Measurements from ENCODE around the gene MED27. TPM values are rescaled to one million over a fixed set of nuclear protein-coding genes. Genes with fewer than 3 reads are reported as not detected.

MED27 gene
- total and polyA plus RNA-seq, 10 of the 15 experiments (the other 5 are each of a cell fraction or from before 2014, with no cell fraction given), result 20.3 to 50.3 (median 35.5) TPM

GRCh38 chr9:132046456-132046855 lies 33.2 kb downstream of the MED27 start:
- no peak overlapping the region for H2AFZ ChIP-seq (ENCODE audit: control insufficient read depth, low read depth, low read length)
- H3K4me1 ChIP-seq (ENCODE audit: control insufficient read depth, insufficient read depth, low read length), result no peaks in the 10 kb centered on the region
- FAIRE-seq, result no peak
- CTCF ChIA-PET, result interaction anchor here (0.7 to 1.2 kb wide), 2 partner anchors 123 to 497 kb away, joined by 3 read pairs; no protein-coding TSS in a partner anchor
- no peak for ATAC-seq
- SMC1A ChIA-PET (ENCODE audit: uncharacterized antibody, unreplicated experiment), result no interaction called here
- no peak overlapping the region for H3K27ac ChIP-seq (ENCODE audit: control insufficient read depth, insufficient read depth)
- intact Hi-C loops (cut with micrococcal nuclease; ENCODE audit: unreplicated experiment), result no loop called here
- no peak overlapping the region for H3K4me3 ChIP-seq
- WGBS (ENCODE audit: insufficient coverage, insufficient replicate concordance, low lambda C conversion rate, missing lambda C conversion rate), result 80% methylated on average over 6 of the region's 6 CpGs
- RAD21 ChIA-PET (ENCODE audit: unreplicated experiment), result no interaction called here
- no peaks in the 10 kb centered on the region for H4K20me1 ChIP-seq (ENCODE audit: control insufficient read depth, insufficient read depth)
- H3K36me3 ChIP-seq (ENCODE audit: control insufficient read depth in 2 of 2, insufficient read depth in 2 of 2, low read length in 1 of 2), result 0 out of 4 replicates have a peak, but pooled peaks cover 0 to 1% of the 10 kb centered on the region in 2 experiments
- POLR2A ChIA-PET, result no interaction called here
- H3K9ac ChIP-seq (ENCODE audit: control insufficient read depth, insufficient read depth, low read length), result no peak overlapping the region
- TF ChIP-seq NFIC (IDR thresholded peaks at IDR 0.05; ENCODE audit: low read depth, low read length), result no peak
- no peak for TF ChIP-seq RELB (IDR thresholded peaks at IDR 0.05; ENCODE audit: low read depth)
- no peak for TF ChIP-seq IRF4 (IDR thresholded peaks at IDR 0.05; ENCODE audit: low read depth, low read length)
- no peak for TF ChIP-seq ZSCAN29 (IDR thresholded peaks at IDR 0.05)
- no peak for TF ChIP-seq BMI1 (IDR thresholded peaks at IDR 0.05; ENCODE audit: borderline replicate concordance)
- TF ChIP-seq ZBED1 (IDR thresholded peaks at IDR 0.05; ENCODE audit: borderline replicate concordance), result no peak
- no peak for TF ChIP-seq ATF3 (IDR thresholded peaks at IDR 0.05; ENCODE audit: borderline replicate concordance, extremely low read depth, low read depth, low read length)
- no peak for TF ChIP-seq ZBTB40 (IDR thresholded peaks at IDR 0.05; ENCODE audit: borderline replicate concordance)
- TF ChIP-seq STAT3 (IDR thresholded peaks at IDR 0.05; ENCODE audit: low read depth, low read length), result no peak
- no peak for TF ChIP-seq TCF7 (IDR thresholded peaks at IDR 0.05; ENCODE audit: borderline replicate concordance)
- TF ChIP-seq ZNF217 (IDR thresholded peaks at IDR 0.05), result no peak
- TF ChIP-seq YBX1 (IDR thresholded peaks at IDR 0.05), result no peak
- TF ChIP-seq E2F8 (IDR thresholded peaks at IDR 0.05; ENCODE audit: low read depth, partially characterized antibody), result no peak
- BruUV-seq (replicated peaks), result no TSS peak
- in situ Hi-C loops (cut with MboI), result no loop called here
- no peak for DNase-seq (ENCODE audit: low read depth, low spot score)
- no peak overlapping the region for H3K4me2 ChIP-seq (ENCODE audit: control insufficient read depth, insufficient read depth)
- H3K27me3 ChIP-seq (replicated peaks in 1 of 2; ENCODE audit: control insufficient read depth in 2 of 2, insufficient read depth in 2 of 2, low read length in 1 of 2), result no peaks in the 10 kb centered on the region
- no peaks in the 10 kb centered on the region for H3K79me2 ChIP-seq (ENCODE audit: control insufficient read depth, insufficient read depth, low read length)
- no peaks in the 10 kb centered on the region for H3K9me3 ChIP-seq (replicated peaks; ENCODE audit: control insufficient read depth, insufficient read depth, low read length)
